ENCODE data around the gene VCX2. TPM values are rescaled to one million over a fixed set of nuclear protein-coding genes. Genes with fewer than 3 reads are reported as not detected.
"Not testable (repeated sequence)": the region's sequence is repeated elsewhere in the genome, so short reads cannot be mapped to it uniquely, and the experiment has no call there.

The VCX2 gene
- total and polyA plus RNA-seq, 5 donors from 2014 or later = not detected

GRCh38 chrX:8190341-8190830 is 19.3 kb upstream of the VCX2 start:
- Mint-ChIP-seq H3K27me3 (no peaks in the 10 kb centered on the region), H3K4me1 (no peaks in the 10 kb centered on the region), H3K36me3 (no peaks in the 10 kb centered on the region), H3K27ac (no peak overlapping the region), H3K9me3 (peaks cover 0 to 19% (median 5%) of the 10 kb centered on the region in 7 donors), H3K4me3 (no peak overlapping the region)
- Histone ChIP-seq H3K27me3 (ENCODE audit: control insufficient read depth, insufficient read depth, low read length) (no peaks in the 10 kb centered on the region), H3K4me3 (ENCODE audit: low read depth, low read length) (no peak overlapping the region), H3K9me3 (ENCODE audit: control insufficient read depth in 2 of 2, low read length in 2 of 2) (peaks cover 0 to 3% of the 10 kb centered on the region in 2 experiments), H3K27ac (ENCODE audit: insufficient read depth, low read length, poor library complexity, severe bottlenecking) (no peak overlapping the region), H3K4me1 (ENCODE audit: control insufficient read depth, insufficient read depth, low read length, poor library complexity, severe bottlenecking) (no peaks in the 10 kb centered on the region), H3K36me3 (ENCODE audit: control insufficient read depth, insufficient read depth, low read length) (no peaks in the 10 kb centered on the region)
- ATAC-seq (ENCODE audit: low read depth in 2 of 2) = no peak
- DNase-seq = no peak

GRCh38 chrX:8189096-8189830 is 18.2 kb upstream of the VCX2 start:
- Mint-ChIP-seq H3K27me3 (no peaks in the 10 kb centered on the region), H3K27ac (no peak overlapping the region), H3K4me3 (no peak overlapping the region), H3K36me3 (no peaks in the 10 kb centered on the region), H3K4me1 (no peaks in the 10 kb centered on the region), H3K9me3 (peaks cover 0 to 15% (median 3%) of the 10 kb centered on the region in 7 donors)
- Histone ChIP-seq H3K4me3 (ENCODE audit: low read depth, low read length) (no peak overlapping the region), H3K27me3 (ENCODE audit: control insufficient read depth, insufficient read depth, low read length) (no peaks in the 10 kb centered on the region), H3K4me1 (ENCODE audit: control insufficient read depth, insufficient read depth, low read length, poor library complexity, severe bottlenecking) (no peaks in the 10 kb centered on the region), H3K36me3 (ENCODE audit: control insufficient read depth, insufficient read depth, low read length) (no peaks in the 10 kb centered on the region), H3K9me3 (ENCODE audit: control insufficient read depth in 2 of 2, low read length in 2 of 2) (peaks cover 0 to 3% of the 10 kb centered on the region in 2 experiments), H3K27ac (ENCODE audit: insufficient read depth, low read length, poor library complexity, severe bottlenecking) (no peak overlapping the region)
- no peak for DNase-seq
- ATAC-seq (ENCODE audit: low read depth in 2 of 2) = no peak

- Histone ChIP-seq H3K27ac (ENCODE audit: insufficient read depth, low read length, poor library complexity, severe bottlenecking) (no peak overlapping the region), H3K4me1 (ENCODE audit: control insufficient read depth, insufficient read depth, low read length, poor library complexity, severe bottlenecking) (no peaks in the 10 kb centered on the region), H3K9me3 (ENCODE audit: control insufficient read depth in 2 of 2, low read length in 2 of 2) (no peaks in the 10 kb centered on the region), H3K4me3 (ENCODE audit: low read depth, low read length) (no peak overlapping the region), H3K36me3 (ENCODE audit: control insufficient read depth, insufficient read depth, low read length) (no peaks in the 10 kb centered on the region), H3K27me3 (ENCODE audit: control insufficient read depth, insufficient read depth, low read length) (no peaks in the 10 kb centered on the region)
- DNase-seq (no peak), ATAC-seq (ENCODE audit: low read depth in 2 of 2) (no peak)
- H3K36me3 Mint-ChIP-seq = no peaks in the 10 kb centered on the region
- no peak overlapping the region for H3K4me3 Mint-ChIP-seq
- H3K9me3 Mint-ChIP-seq = peaks cover 0 to 5% (median 2%) of the 10 kb centered on the region in 7 donors
- no peaks in the 10 kb centered on the region for H3K4me1 Mint-ChIP-seq
- H3K27me3 Mint-ChIP-seq = no peaks in the 10 kb centered on the region
- H3K27ac Mint-ChIP-seq = no peak overlapping the region
Measured at GRCh38 chrX:8183346-8183745, 12.3 kb upstream of the VCX2 start.

- Mint-ChIP-seq H3K27me3 (no peaks in the 10 kb centered on the region), H3K27ac (no peak overlapping the region), H3K4me3 (no peak overlapping the region), H3K36me3 (no peaks in the 10 kb centered on the region), H3K4me1 (no peaks in the 10 kb centered on the region), H3K9me3 (peaks cover 0 to 13% (median 5%) of the 10 kb centered on the region in 7 donors)
- Histone ChIP-seq H3K27ac (ENCODE audit: insufficient read depth, low read length, poor library complexity, severe bottlenecking) (no peak overlapping the region), H3K36me3 (ENCODE audit: control insufficient read depth, insufficient read depth, low read length) (no peaks in the 10 kb centered on the region), H3K9me3 (ENCODE audit: control insufficient read depth in 2 of 2, low read length in 2 of 2) (no peaks in the 10 kb centered on the region), H3K4me3 (ENCODE audit: low read depth, low read length) (no peak overlapping the region), H3K27me3 (ENCODE audit: control insufficient read depth, insufficient read depth, low read length) (no peaks in the 10 kb centered on the region), H3K4me1 (ENCODE audit: control insufficient read depth, insufficient read depth, low read length, poor library complexity, severe bottlenecking) (no peaks in the 10 kb centered on the region)
- ATAC-seq (ENCODE audit: low read depth in 2 of 2) (no peak), DNase-seq (no peak)
Measured at GRCh38 chrX:8179656-8180055, 8.6 kb upstream of the VCX2 start.

- not testable (repeated sequence) for H3K4me1 Mint-ChIP-seq; H3K27me3 Mint-ChIP-seq; H3K9me3 ChIP-seq (ENCODE audit: control insufficient read depth in 2 of 2, low read length in 2 of 2); DNase-seq; H3K36me3 Mint-ChIP-seq; H3K4me1 ChIP-seq (ENCODE audit: control insufficient read depth, insufficient read depth, low read length, poor library complexity, severe bottlenecking); H3K4me3 ChIP-seq (ENCODE audit: low read depth, low read length); H3K4me3 Mint-ChIP-seq; H3K27ac Mint-ChIP-seq; H3K36me3 ChIP-seq (ENCODE audit: control insufficient read depth, insufficient read depth, low read length); H3K27me3 ChIP-seq (ENCODE audit: control insufficient read depth, insufficient read depth, low read length); H3K27ac ChIP-seq (ENCODE audit: insufficient read depth, low read length, poor library complexity, severe bottlenecking); ATAC-seq (ENCODE audit: low read depth in 2 of 2)
- peaks cover 0 to 30% (median 5%) of the 10 kb centered on the region in 7 donors for H3K9me3 Mint-ChIP-seq
Measured at GRCh38 chrX:8154011-8154410, 17.1 kb downstream of the VCX2 start.

GRCh38 chrX:8147226-8147625 is 23.8 kb downstream of the VCX2 start:
- H3K27me3 ChIP-seq (ENCODE audit: control insufficient read depth, insufficient read depth, low read length) = no peaks in the 10 kb centered on the region
- Mint-ChIP-seq H3K27ac (no peak overlapping the region), H3K4me3 (no peak overlapping the region), H3K4me1 (no peaks in the 10 kb centered on the region), H3K36me3 (no peaks in the 10 kb centered on the region), H3K9me3 (peaks cover 0 to 38% (median 8%) of the 10 kb centered on the region in 7 donors), H3K27me3 (no peaks in the 10 kb centered on the region)
- peaks cover 5 to 9% of the 10 kb centered on the region in 2 experiments for H3K9me3 ChIP-seq (ENCODE audit: control insufficient read depth in 2 of 2, low read length in 2 of 2)
- no peak overlapping the region for H3K27ac ChIP-seq (ENCODE audit: insufficient read depth, low read length, poor library complexity, severe bottlenecking)
- H3K36me3 ChIP-seq (ENCODE audit: control insufficient read depth, insufficient read depth, low read length) = no peaks in the 10 kb centered on the region
- ATAC-seq (ENCODE audit: low read depth in 2 of 2) (no peak), DNase-seq (no peak)
- no peak overlapping the region for H3K4me3 ChIP-seq (ENCODE audit: low read depth, low read length)
- no peaks in the 10 kb centered on the region for H3K4me1 ChIP-seq (ENCODE audit: control insufficient read depth, insufficient read depth, low read length, poor library complexity, severe bottlenecking)

GRCh38 chrX:8144925-8145324 is 26.1 kb downstream of the VCX2 start:
- ATAC-seq (ENCODE audit: low read depth in 2 of 2) (no peak), DNase-seq (no peak)
- Mint-ChIP-seq H3K27ac (no peak overlapping the region), H3K9me3 (peaks cover 0 to 30% (median 9%) of the 10 kb centered on the region in 7 donors), H3K27me3 (no peaks in the 10 kb centered on the region), H3K4me3 (no peak overlapping the region), H3K4me1 (no peaks in the 10 kb centered on the region), H3K36me3 (no peaks in the 10 kb centered on the region)
- H3K4me1 ChIP-seq (ENCODE audit: control insufficient read depth, insufficient read depth, low read length, poor library complexity, severe bottlenecking) = no peaks in the 10 kb centered on the region
- no peak overlapping the region for H3K4me3 ChIP-seq (ENCODE audit: low read depth, low read length)
- peaks cover 5% of the 10 kb centered on the region in 2 experiments for H3K9me3 ChIP-seq (ENCODE audit: control insufficient read depth in 2 of 2, low read length in 2 of 2)
- no peaks in the 10 kb centered on the region for H3K36me3 ChIP-seq (ENCODE audit: control insufficient read depth, insufficient read depth, low read length)
- no peak overlapping the region for H3K27ac ChIP-seq (ENCODE audit: insufficient read depth, low read length, poor library complexity, severe bottlenecking)
- H3K27me3 ChIP-seq (ENCODE audit: control insufficient read depth, insufficient read depth, low read length) = no peaks in the 10 kb centered on the region

- no peak for ATAC-seq (ENCODE audit: low read depth in 2 of 2)
- Mint-ChIP-seq H3K4me1 (no peaks in the 10 kb centered on the region), H3K27me3 (no peaks in the 10 kb centered on the region), H3K36me3 (no peaks in the 10 kb centered on the region), H3K27ac (no peak overlapping the region), H3K4me3 (no peak overlapping the region), H3K9me3 (peaks cover 0 to 18% (median 6%) of the 10 kb centered on the region in 7 donors)
- Histone ChIP-seq H3K27ac (ENCODE audit: insufficient read depth, low read length, poor library complexity, severe bottlenecking) (no peak overlapping the region), H3K36me3 (ENCODE audit: control insufficient read depth, insufficient read depth, low read length) (no peaks in the 10 kb centered on the region), H3K27me3 (ENCODE audit: control insufficient read depth, insufficient read depth, low read length) (no peaks in the 10 kb centered on the region), H3K4me3 (ENCODE audit: low read depth, low read length) (no peak overlapping the region), H3K9me3 (ENCODE audit: control insufficient read depth in 2 of 2, low read length in 2 of 2) (no peaks in the 10 kb centered on the region), H3K4me1 (ENCODE audit: control insufficient read depth, insufficient read depth, low read length, poor library complexity, severe bottlenecking) (no peaks in the 10 kb centered on the region)
- no peak for DNase-seq
Measured at GRCh38 chrX:8141896-8142295, 29.2 kb downstream of the VCX2 start.

Measured in CD4-positive, CD25-positive, alpha-beta regulatory T cell (primary cell).